Ammon's horn (tissue), 1 donor: ENCODE data around the gene RHBDL1.

Source experiments
- DNase-seq: peaks from one replicate; pipeline ENCODE4 v3.0.0-alpha.2; 2016; ENCODE audit warnings: low spot score

Gene RHBDL1

DNA sequence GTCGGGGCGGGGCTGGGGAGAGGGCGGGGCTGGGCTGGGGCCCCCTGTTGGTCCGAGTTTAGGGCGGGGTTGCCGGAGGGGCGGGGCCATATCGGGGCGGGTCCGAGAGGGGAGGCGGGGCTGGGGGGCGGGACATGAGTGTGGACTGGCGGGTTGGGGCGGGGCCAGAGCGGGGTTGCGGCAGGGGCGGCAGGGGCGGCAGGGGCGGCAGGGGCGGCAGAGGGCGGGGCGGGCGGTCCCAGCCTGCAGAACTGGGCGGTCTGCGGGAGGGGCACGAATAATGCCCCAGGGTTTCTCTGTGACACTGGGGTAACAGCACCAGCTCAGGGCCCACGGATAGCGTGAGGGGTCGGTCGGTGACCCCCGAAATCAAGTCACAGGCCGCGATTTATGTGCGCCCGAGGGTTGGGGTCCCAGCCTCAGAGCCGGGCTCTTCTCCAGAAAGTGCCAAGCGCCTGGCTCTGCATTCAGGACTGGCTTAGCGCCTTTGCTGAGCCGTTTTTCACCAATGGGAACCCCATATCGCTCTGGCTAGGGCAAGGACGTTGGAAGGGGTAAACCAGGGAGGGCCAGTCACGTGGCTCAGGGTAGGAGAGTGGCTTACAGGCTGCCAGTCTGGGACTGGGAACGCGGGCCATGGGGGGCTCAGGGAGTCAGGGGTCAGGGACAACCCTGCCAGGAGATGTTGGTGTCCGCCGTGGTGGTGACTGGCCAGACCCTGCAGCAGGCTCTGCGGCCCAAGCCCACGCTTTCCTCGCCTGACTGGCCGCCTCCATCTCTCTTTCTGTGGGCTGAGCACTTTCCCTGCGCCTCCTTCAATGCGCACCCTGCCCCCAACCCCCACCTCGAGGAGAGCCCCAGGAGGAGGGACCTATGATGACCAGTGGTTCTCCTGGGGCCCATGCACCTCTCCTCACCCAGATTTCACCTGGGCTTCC is 38.1 kb upstream of the RHBDL1 start:
- peak; percentile 65 for DNase-seq

- DNase-seq, result no peak
Observed at GRCh38 chr16:638034-638543, 37.4 kb upstream of the RHBDL1 start.

DNA sequence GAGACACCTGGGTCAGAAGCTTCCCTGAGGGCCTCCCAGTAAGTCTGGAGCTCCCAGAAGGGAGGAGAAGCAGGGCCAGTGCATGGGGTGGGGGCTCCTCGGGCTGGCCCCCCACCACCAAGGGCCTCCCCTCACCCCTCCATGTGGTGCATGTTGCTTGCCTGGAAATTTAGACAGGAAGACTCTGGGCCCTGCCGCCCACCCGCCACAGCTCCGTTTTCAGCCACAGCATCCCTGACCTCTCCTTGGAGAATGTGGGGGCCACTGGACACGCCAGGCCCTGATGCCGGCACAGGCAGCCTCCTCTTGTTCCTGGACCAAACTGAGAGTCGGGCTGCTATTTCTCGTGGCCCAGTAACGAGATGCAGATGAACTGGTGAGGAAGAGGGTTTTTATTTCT is 36.6 kb upstream of the RHBDL1 start:
- no peak for DNase-seq

GRCh38 chr16:640614-641013 is 34.9 kb upstream of the RHBDL1 start:
- DNase-seq, result no peak

DNA sequence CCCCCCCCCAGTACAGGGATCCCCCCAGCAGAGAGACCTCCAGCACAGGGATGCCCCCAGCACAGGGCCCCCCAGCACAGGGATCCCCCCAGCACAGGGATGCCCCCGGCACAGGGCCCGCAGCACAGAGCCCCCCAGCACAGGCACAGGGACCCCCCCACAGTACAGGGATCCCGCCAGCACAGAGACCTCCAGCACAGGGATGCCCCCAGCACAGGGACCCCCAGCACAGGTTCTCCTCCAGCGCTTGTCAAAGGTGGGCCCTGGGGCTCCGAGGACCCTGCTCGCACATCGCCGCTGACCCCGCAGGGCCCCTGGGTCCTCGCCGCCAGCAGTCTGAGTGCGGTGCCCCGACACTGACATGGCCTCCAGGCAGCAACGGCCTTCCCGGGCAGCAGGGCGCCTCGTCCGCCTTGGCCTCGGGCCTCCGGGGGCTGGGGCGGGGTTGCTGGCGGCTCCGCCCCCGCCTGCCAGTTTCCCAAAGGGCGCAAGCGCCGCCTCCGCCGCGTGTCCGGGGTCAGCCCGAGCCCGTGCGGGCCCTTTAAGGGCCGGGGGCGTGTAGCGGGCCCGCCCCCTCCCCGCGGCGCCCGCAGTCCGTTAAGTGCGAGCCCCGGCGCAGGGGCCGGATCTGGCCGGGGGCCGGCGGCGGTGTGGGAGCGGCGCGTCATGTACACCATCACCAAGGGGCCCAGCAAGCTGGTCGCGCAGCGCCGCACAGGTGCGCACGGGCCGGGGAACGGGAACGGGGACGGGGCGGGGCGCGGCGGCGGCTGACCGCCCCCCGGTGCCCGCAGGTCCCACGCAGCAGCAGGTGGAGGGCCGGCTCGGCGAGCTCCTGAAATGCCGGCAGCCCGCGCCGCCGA is 33.9 kb upstream of the RHBDL1 start, which contains the start of gene MCRIP2:
MCRIP2 (plus strand) TSS at position 503 of the 863 bp plus-strand sequence; CDS start at position 667, 164 bp downstream.
- peak; percentile 81 for DNase-seq

DNA sequence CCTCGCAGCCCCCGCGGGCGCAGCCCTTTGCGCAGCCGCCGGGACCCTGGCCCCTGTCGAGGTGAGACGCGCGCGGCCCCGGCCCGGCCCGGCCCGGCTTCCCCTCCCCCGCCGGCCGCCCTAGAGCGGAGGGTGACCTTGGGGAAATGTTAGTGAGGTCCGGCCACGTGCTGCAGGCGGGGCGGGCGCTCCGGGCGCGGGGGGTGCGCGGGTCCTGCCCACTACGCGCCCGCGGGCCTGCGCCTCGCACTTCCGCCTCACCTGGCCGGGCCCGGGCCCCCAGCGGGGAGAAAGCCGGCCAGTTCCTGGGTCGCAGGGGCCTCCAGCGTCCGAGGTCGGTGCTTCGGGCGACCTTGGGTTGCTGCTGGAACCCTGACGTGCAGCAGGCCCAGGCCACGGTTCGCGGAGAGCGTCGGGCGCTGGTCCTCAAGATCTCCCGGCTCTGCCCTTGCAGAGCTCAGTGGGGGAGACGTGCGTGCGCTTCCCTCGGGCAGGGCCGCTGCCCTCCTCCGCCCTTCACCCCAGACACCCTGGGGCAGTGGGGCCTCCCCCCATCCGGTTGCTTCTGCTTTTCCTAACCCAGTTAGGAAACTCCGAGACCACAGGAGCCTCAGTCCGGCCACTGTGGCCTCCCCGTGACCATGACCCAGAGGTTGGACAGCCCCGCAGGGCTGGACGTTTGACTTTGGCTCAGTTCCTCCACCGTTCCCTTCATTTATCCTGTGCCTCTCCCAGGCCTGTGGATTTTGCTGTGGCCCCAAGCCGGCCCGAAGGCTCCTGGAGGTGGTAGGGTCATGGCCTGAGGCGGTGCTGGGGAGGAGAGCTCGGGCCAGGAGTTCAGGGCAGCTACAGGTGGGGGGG is 33.1 kb upstream of the RHBDL1 start:
- DNase-seq, result peak; percentile 43

- DNase-seq, result no peak
Observed at GRCh38 chr16:643050-643368, 32.5 kb upstream of the RHBDL1 start.

GRCh38 chr16:644556-644955 is 30.9 kb upstream of the RHBDL1 start:
- DNase-seq, result no peak

GRCh38 chr16:645852-646678 is 29.4 kb upstream of the RHBDL1 start:
- no peak for DNase-seq

DNA sequence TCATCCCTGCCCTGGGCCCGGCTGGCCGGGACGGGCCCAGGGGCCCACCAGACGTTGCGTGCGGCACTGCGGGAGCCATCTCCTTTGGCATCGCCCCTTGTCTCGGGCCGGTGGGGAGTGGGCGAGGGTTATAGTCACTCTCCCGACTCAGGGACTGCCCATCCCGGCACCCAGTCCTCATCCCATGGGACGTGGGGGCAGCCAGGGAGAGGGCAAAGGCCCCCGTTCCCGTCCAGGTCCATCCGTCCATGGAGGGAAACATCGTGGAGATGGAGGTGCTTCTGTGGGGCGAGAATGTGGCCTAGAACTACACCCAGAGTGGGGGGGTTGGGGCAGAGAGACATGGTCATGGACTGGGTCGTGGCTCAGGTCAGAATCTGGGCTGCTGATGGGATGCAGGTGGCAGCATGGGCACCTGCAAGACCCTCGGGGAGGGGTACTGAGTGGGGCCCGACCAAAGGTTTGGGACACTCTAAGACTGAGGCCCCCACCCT is 28.7 kb upstream of the RHBDL1 start:
- DNase-seq, result no peak

DNA sequence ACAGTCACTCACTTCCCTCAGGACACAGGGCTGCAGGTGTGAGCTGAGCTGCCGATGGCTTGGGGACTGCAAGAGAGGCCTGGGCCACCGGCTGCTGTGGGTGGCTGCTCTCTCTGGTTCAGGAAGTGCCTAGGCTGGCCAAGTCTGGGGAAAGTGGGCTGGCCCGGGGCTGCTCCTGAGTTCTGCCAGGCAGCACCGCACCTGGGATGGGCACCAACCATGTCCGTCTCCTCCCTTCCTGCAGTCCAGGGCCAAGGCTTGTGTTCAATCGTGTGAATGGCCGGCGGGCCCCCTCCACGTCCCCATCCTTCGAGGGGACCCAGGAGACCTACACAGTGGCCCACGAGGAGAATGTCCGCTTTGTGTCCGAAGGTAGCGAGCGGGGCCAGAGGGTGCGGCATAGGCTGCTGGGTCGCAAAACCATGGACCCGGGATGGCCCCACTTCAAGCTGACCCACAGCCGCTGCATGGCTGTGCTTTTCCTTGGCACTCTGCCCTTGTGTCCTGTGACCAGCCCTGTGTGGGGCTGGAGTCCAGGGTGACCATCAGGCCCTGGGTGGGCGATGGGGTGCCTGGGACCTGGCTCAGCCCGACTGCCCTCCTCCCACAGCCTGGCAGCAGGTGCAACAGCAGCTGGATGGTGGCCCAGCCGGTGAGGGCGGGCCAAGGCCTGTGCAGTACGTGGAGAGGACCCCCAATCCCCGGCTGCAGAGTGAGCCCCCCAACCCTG is 28.1 kb upstream of the RHBDL1 start:
- DNase-seq, result no peak

- DNase-seq, result no peak
Observed at GRCh38 chr16:648071-648780, 27.2 kb upstream of the RHBDL1 start.

- DNase-seq, result peak; percentile 96
Observed at GRCh38 chr16:648781-649589, 26.5 kb upstream of the RHBDL1 start, which contains the start of gene WDR90. Gene WDR90 (plus strand): TSS chr16:649365. CDS start chr16:649417, 52 bp downstream.

- DNase-seq, result no peak
Observed at GRCh38 chr16:649631-650030, 25.8 kb upstream of the RHBDL1 start.

- DNase-seq, result no peak
Observed at GRCh38 chr16:651844-652243, 23.6 kb upstream of the RHBDL1 start.

DNA sequence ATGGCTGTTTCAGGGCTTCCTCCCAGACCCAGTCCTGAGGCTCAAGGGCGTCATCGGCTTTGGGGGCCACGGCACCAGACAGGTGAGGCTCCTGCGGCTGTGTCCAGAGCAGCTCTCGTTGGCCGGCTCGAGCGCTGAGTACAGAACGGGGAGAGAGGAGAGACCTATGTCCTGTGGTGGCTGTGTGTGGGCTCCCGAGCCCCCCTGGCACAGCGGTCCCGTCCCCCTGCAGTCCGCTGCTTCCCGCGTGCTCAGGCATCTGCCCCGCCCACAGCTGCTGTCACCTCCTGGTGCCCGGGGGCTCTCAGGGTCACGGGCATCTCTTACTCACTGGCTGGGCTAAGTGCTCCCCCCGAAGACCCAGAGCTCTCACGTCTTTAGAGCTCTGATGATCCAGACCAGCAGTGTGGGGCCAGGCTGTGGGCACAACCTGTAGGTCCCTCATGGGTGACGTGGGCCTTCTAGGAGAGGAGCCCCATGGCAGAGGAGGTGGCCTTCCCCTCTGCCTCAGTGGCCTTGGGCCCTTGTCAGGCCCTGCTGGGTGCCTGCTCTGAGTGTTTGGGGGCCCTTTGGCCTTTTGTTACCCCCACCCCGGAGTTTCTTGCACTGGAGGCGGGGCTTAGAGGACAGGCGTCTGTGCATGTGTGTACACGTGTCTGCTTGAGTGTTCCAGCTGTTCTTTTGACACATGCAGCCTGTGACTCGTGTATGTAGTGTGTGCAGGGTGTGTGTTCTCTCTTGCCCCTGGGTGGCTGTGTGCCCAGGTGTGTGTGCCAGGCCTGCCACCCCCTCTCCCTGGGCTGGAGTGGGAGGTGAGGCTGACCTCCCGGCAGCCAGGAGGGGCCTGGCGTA is 22.8 kb upstream of the RHBDL1 start:
- no peak for DNase-seq

GRCh38 chr16:654034-654433 is 21.4 kb upstream of the RHBDL1 start:
- DNase-seq, result no peak
